Immature natural killer cell (primary cell): ENCODE data around the gene KLHL29. TPM values are rescaled to one million over a fixed set of nuclear protein-coding genes. Genes with fewer than 3 reads are reported as not detected.

ENCODE experiments used
- DNase-seq, 3 donors: peaks; one replicate each; pipeline ENCODE4 v3.0.0; 2022; ENCODE audit warnings: mixed read lengths in 1 of 3
- H3K27ac Mint-ChIP-seq, 6 donors: one replicate each; pipeline ENCODE4 v1.8.0; 2020; ENCODE audit warnings: mixed read lengths in 6 of 6, mild to moderate bottlenecking in 5 of 6, inconsistent platforms in 4 of 6, moderate library complexity in 3 of 6
- H3K27me3 Mint-ChIP-seq, 3 donors: one replicate each; pipeline ENCODE4 v1.8.0; 2020 to 2021; ENCODE audit warnings: low read depth in 3 of 3, mild to moderate bottlenecking in 3 of 3, mixed read lengths in 3 of 3, moderate library complexity in 3 of 3, inconsistent platforms in 1 of 3
- H3K36me3 Mint-ChIP-seq, 3 donors: one replicate each; pipeline ENCODE4 v1.8.0; 2020; ENCODE audit warnings: mixed read lengths in 3 of 3, inconsistent platforms in 2 of 3, mild to moderate bottlenecking in 2 of 3
- H3K4me1 Mint-ChIP-seq, 2 donors: one replicate each; pipeline ENCODE4 v1.8.0; 2020; ENCODE audit warnings: inconsistent platforms in 2 of 2, mild to moderate bottlenecking in 2 of 2, mixed read lengths in 2 of 2, moderate library complexity in 1 of 2
- H3K4me3 Mint-ChIP-seq, 5 donors: one replicate each; pipeline ENCODE4 v1.8.0; 2020; ENCODE audit warnings: mild to moderate bottlenecking in 5 of 5, mixed read lengths in 5 of 5, inconsistent platforms in 3 of 5, moderate library complexity in 3 of 5
- H3K9me3 Mint-ChIP-seq, 6 donors: one replicate each; pipeline ENCODE4 v1.8.0; 2020; ENCODE audit warnings: mild to moderate bottlenecking in 6 of 6, mixed read lengths in 6 of 6, inconsistent platforms in 4 of 6, moderate library complexity in 3 of 6
- polyA plus RNA-seq, 3 donors: library from polyadenylated mRNA; unstranded; fragments of 300-500 nt; fragmentation: Illumina TruSeq; gene quantifications; one replicate each; pipeline ENCODE4 v1.2.3, GENCODE V29; 2021

KLHL29 gene
- polyA plus RNA-seq, 3 donors from 2014 or later = 0.02 to 0.41 TPM; not detected in 1

GRCh38 chr2:23413641-23414040 lies 28.7 kb downstream of the KLHL29 start:
- Mint-ChIP-seq H3K4me3 (no peak overlapping the region), H3K27ac (no peak overlapping the region), H3K4me1 (no peaks in the 10 kb centered on the region), H3K9me3 (peaks cover 0 to 2% (median 0%) of the 10 kb centered on the region in 6 donors), H3K36me3 (no peaks in the 10 kb centered on the region), H3K27me3 (peaks cover 0 to 6% (median 4%) of the 10 kb centered on the region in 3 donors)
- DNase-seq = no peak

DNA sequence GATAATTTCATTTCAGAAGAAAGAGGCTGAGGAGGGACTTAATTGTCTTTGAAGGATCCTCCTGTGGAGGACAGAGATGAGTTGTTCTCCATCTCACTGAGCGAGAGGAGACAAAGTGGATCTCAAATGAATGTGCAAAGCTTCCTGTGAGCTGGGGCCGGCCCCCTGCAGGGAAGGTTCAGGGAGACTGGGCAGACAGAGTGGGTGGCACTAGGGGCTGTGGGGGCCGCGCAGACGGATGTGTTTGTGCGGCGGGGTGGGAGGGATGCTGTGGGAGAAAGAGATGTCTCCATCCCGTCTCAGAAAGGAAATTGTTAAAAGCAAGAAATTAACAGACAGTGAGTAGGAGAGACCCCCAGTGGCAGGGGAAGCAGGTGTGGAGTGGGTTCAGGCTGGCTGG lies 29.1 kb downstream of the KLHL29 start:
- no peak overlapping the region for H3K4me3 Mint-ChIP-seq
- H3K4me1 Mint-ChIP-seq = no peaks in the 10 kb centered on the region
- DNase-seq = no peak
- peaks cover 0 to 6% (median 4%) of the 10 kb centered on the region in 3 donors for H3K27me3 Mint-ChIP-seq
- H3K27ac Mint-ChIP-seq = no peak overlapping the region
- peaks cover 0 to 2% (median 0%) of the 10 kb centered on the region in 6 donors for H3K9me3 Mint-ChIP-seq
- H3K36me3 Mint-ChIP-seq = no peaks in the 10 kb centered on the region

- peaks cover 0 to under 1% (median 0%) of the 10 kb centered on the region in 6 donors for H3K9me3 Mint-ChIP-seq
- peaks cover 0 to 4% (median 4%) of the 10 kb centered on the region in 3 donors for H3K27me3 Mint-ChIP-seq
- no peak overlapping the region for H3K27ac Mint-ChIP-seq
- DNase-seq = no peak
- no peaks in the 10 kb centered on the region for H3K36me3 Mint-ChIP-seq
- H3K4me1 Mint-ChIP-seq = no peaks in the 10 kb centered on the region
- H3K4me3 Mint-ChIP-seq = no peak overlapping the region
Observed at GRCh38 chr2:23414871-23415270, 29.9 kb downstream of the KLHL29 start.

- Mint-ChIP-seq H3K36me3 (no peaks in the 10 kb centered on the region), H3K4me3 (no peak overlapping the region), H3K9me3 (no peaks in the 10 kb centered on the region), H3K27ac (no peak overlapping the region), H3K27me3 (peaks cover 2 to 4% (median 2%) of the 10 kb centered on the region in 3 donors), H3K4me1 (no peaks in the 10 kb centered on the region)
- DNase-seq = no peak
Observed at GRCh38 chr2:23417310-23417709, 32.3 kb downstream of the KLHL29 start.

- Mint-ChIP-seq H3K36me3 (no peaks in the 10 kb centered on the region), H3K4me3 (no peak overlapping the region), H3K27me3 (peaks cover 2 to 4% (median 2%) of the 10 kb centered on the region in 3 donors), H3K9me3 (no peaks in the 10 kb centered on the region), H3K4me1 (no peaks in the 10 kb centered on the region), H3K27ac (no peak overlapping the region)
- DNase-seq = no peak
Observed at GRCh38 chr2:23418056-23418455, 33.1 kb downstream of the KLHL29 start.

- H3K4me1 Mint-ChIP-seq = no peaks in the 10 kb centered on the region
Observed at GRCh38 chr2:23418461-23418911, 33.5 kb downstream of the KLHL29 start.

GRCh38 chr2:23419171-23420090 lies 34.5 kb downstream of the KLHL29 start:
- Mint-ChIP-seq H3K4me3 (no peak overlapping the region), H3K9me3 (no peaks in the 10 kb centered on the region), H3K4me1 (no peaks in the 10 kb centered on the region), H3K36me3 (no peaks in the 10 kb centered on the region), H3K27me3 (peaks cover 0 to 2% (median 2%) of the 10 kb centered on the region in 3 donors), H3K27ac (no peak overlapping the region)
- no peak for DNase-seq

More at GRCh38 chr2:23418461-23418911, 33.5 kb downstream of the KLHL29 start:
- no peaks in the 10 kb centered on the region for H3K36me3 Mint-ChIP-seq
- no peak for DNase-seq
- no peak overlapping the region for H3K27ac Mint-ChIP-seq
- no peak overlapping the region for H3K4me3 Mint-ChIP-seq
- peaks cover 2 to 6% (median 2%) of the 10 kb centered on the region in 3 donors for H3K27me3 Mint-ChIP-seq
- no peaks in the 10 kb centered on the region for H3K9me3 Mint-ChIP-seq

- no peak overlapping the region for H3K4me3 Mint-ChIP-seq
- H3K27ac Mint-ChIP-seq = no peak overlapping the region
- no peaks in the 10 kb centered on the region for H3K9me3 Mint-ChIP-seq
- no peaks in the 10 kb centered on the region for H3K4me1 Mint-ChIP-seq
- no peaks in the 10 kb centered on the region for H3K36me3 Mint-ChIP-seq
- peaks cover 0 to 2% (median 2%) of the 10 kb centered on the region in 3 donors for H3K27me3 Mint-ChIP-seq
- no peak for DNase-seq
Observed at GRCh38 chr2:23420091-23420839, 35.3 kb downstream of the KLHL29 start.

- no peak overlapping the region for H3K27ac Mint-ChIP-seq
- H3K9me3 Mint-ChIP-seq = no peaks in the 10 kb centered on the region
- DNase-seq = no peak
- peaks cover 0 to 2% (median 2%) of the 10 kb centered on the region in 3 donors for H3K27me3 Mint-ChIP-seq
- no peaks in the 10 kb centered on the region for H3K36me3 Mint-ChIP-seq
- H3K4me1 Mint-ChIP-seq = no peaks in the 10 kb centered on the region
- no peak overlapping the region for H3K4me3 Mint-ChIP-seq
Observed at GRCh38 chr2:23420840-23421476, 36.0 kb downstream of the KLHL29 start.

DNA sequence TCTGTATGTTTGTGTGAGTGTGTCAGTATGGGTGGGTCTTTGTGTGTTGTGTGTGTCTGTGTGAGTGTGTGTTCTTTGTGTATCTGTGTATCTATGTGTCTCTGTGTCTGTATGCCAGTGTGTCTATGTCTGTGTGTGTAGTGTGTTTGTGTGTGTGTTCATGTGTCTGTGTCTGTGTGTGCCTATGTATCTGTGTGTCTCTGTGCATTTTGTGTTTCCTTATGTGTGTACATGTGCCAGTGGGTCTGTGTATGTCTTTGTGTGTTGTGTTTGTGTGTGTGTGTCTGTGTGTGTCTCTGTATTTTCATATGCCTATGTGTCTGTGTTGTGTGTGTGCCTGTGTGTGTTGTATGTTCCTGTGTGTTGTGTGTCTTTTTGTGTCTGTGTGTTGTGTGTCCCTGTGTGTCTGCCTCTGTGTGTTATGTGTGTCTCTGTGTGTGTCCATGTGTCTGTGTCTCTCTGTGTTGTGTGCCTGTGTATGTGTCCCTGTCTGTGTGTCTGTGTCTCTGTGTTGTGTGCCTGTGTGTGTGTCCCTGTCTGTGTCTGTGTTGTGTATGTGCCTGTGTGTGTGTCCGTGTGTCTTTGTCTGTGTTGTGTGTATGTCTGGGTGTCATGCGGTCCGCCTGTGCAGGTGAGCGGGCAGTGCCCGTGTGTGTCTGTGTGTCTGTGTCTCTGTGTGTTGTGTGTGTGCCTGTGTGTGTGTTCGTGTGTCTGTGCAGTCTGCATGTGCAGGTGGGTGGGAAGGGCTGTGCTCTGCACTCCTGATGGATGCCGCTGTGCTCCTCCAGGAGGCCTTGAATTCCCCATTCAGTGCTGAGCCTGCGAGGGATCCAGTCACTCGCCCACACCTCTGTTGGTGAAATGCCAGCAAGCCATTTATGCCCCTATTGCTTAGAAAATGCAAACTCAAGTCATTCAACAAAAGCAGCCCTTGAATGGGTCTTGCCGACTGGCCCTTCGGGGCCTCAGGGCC lies 37.4 kb downstream of the KLHL29 start:
- Mint-ChIP-seq H3K4me3 (no peak overlapping the region), H3K36me3 (no peaks in the 10 kb centered on the region), H3K9me3 (no peaks in the 10 kb centered on the region), H3K4me1 (no peaks in the 10 kb centered on the region), H3K27ac (no peak overlapping the region), H3K27me3 (peaks cover 0 to 4% (median 2%) of the 10 kb centered on the region in 3 donors)
- no peak for DNase-seq

GRCh38 chr2:23423062-23423872 lies 38.3 kb downstream of the KLHL29 start:
- Mint-ChIP-seq H3K36me3 (no peaks in the 10 kb centered on the region), H3K27ac (no peak overlapping the region), H3K9me3 (no peaks in the 10 kb centered on the region), H3K4me3 (no peak overlapping the region), H3K27me3 (peaks cover 1 to 4% (median 2%) of the 10 kb centered on the region in 3 donors), H3K4me1 (no peaks in the 10 kb centered on the region)
- no peak for DNase-seq
